Lung (tissue), 12 donors: ENCODE measurements around the gene G6PC2. TPM values are rescaled to one million over a fixed set of nuclear protein-coding genes. Genes with fewer than 3 reads are reported as not detected.
A peak's percentile ranks its signal among the peaks of the same experiment; 100 is the strongest.

ENCODE experiments used
- ATAC-seq: fragments of 200-7000 bp; cut with Tn5 transposase; one replicate; pipeline ENCODE4 v1.9.1; 2020; ENCODE audit warnings: moderate number of reproducible peaks; ENCODE audit not compliant: insufficient read depth, low FRiP score
- DNase-seq, 3 donors: peaks; one replicate each; pipeline ENCODE4 v3.0.0-alpha.2; 2013 to 2017
- H3K27ac ChIP-seq, 2 donors: one replicate each; pipeline ENCODE4 v1.5.1; 2013; ENCODE audit warnings: mild to moderate bottlenecking in 2 of 2, moderate library complexity in 2 of 2, control low read depth in 1 of 2, inconsistent platforms in 1 of 2, low read depth in 1 of 2, low read length in 1 of 2
- H3K27me3 ChIP-seq, 3 donors: one replicate each; pipeline ENCODE4 v1.5.1; 2013; ENCODE audit warnings: low read length in 2 of 3; ENCODE audit not compliant: control insufficient read depth in 3 of 3, insufficient read depth in 3 of 3
- H3K36me3 ChIP-seq, 4 donors: one replicate each; pipeline ENCODE4 v1.5.1; 2013; ENCODE audit warnings: low read length in 4 of 4, mild to moderate bottlenecking in 1 of 4, moderate library complexity in 1 of 4; ENCODE audit not compliant: control insufficient read depth in 4 of 4, insufficient read depth in 4 of 4
- H3K4me1 ChIP-seq, 5 donors: one replicate each; pipeline ENCODE4 v1.5.1; 2013; ENCODE audit warnings: low read length in 5 of 5, mild to moderate bottlenecking in 2 of 5, moderate library complexity in 1 of 5; ENCODE audit not compliant: control insufficient read depth in 5 of 5, insufficient read depth in 5 of 5
- H3K4me3 ChIP-seq: one replicate; pipeline ENCODE4 v1.5.1; 2013; ENCODE audit warnings: mild to moderate bottlenecking, control low read depth, moderate library complexity
- H3K9ac ChIP-seq, 2 donors: one replicate each; pipeline ENCODE4 v1.5.1; 2013; ENCODE audit warnings: low read length in 2 of 2, control low read depth in 1 of 2; ENCODE audit not compliant: insufficient read depth in 1 of 2
- H3K9me3 ChIP-seq, 4 donors: one replicate each; pipeline ENCODE4 v1.5.1; 2013; ENCODE audit warnings: low read length in 3 of 4, mild to moderate bottlenecking in 1 of 4, moderate library complexity in 1 of 4; ENCODE audit not compliant: control insufficient read depth in 4 of 4, insufficient read depth in 3 of 4
- WGBS, 2 donors: extraction: QIAGEN DNeasy Blood & Tissue Kit; methylation state at CpG; one replicate each; pipeline ENCODE4 v1.1.7; 2013; 5-methylcytosine and 5-hydroxymethylcytosine counted together
- polyA plus RNA-seq, 2 donors: library from polyadenylated mRNA; stranded (reverse); fragments of 200-250 nt; gene quantifications; one replicate each; pipeline ENCODE4 v1.2.1, GENCODE V29; 2013
- total RNA-seq, 2 donors: library from RNA; depleted of rRNA in 1 of 2; stranded (reverse); fragments of >200 nt in 1 of 2; gene quantifications; one replicate each; pipeline ENCODE4 v1.2.1, GENCODE V29; 2014 to 2021
- TF ChIP-seq, protein P1 (sequence below): IDR thresholded peaks from 2 replicates; pipeline ENCODE4 v1.5.1; 2012; ENCODE audit warnings: mild to moderate bottlenecking; ENCODE audit errors: control extremely low read depth, extremely low read depth
- donor health status: control.
- donor health status: control.
- donor health status: Bipolar disorder and iron deficiency.
- donor health status: healthy.
- donor health status: DM: yes; HTN: yes; CAD: no.

The G6PC2 gene
- total and polyA plus RNA-seq, 4 donors, result 0.01 to 0.37 (median 0.08) TPM; not detected in 1

- no peak overlapping the region for H3K4me3 ChIP-seq
- no peak overlapping the region for H3K9ac ChIP-seq
- ATAC-seq (no peak), DNase-seq (no peak)
- H3K9me3 ChIP-seq, result no peaks in the 10 kb centered on the region
- peaks cover 0 to 8% (median 6%) of the 10 kb centered on the region in 3 donors for H3K27me3 ChIP-seq
- TF ChIP-seq, protein P1, sequence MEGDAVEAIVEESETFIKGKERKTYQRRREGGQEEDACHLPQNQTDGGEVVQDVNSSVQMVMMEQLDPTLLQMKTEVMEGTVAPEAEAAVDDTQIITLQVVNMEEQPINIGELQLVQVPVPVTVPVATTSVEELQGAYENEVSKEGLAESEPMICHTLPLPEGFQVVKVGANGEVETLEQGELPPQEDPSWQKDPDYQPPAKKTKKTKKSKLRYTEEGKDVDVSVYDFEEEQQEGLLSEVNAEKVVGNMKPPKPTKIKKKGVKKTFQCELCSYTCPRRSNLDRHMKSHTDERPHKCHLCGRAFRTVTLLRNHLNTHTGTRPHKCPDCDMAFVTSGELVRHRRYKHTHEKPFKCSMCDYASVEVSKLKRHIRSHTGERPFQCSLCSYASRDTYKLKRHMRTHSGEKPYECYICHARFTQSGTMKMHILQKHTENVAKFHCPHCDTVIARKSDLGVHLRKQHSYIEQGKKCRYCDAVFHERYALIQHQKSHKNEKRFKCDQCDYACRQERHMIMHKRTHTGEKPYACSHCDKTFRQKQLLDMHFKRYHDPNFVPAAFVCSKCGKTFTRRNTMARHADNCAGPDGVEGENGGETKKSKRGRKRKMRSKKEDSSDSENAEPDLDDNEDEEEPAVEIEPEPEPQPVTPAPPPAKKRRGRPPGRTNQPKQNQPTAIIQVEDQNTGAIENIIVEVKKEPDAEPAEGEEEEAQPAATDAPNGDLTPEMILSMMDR, result no peak
- no peaks in the 10 kb centered on the region for H3K4me1 ChIP-seq
- 89 to 93% methylated on average over 8 of the region's 8 CpGs for WGBS, 2 donors
- H3K36me3 ChIP-seq, result no peaks in the 10 kb centered on the region
- no peak overlapping the region for H3K27ac ChIP-seq
Measured at GRCh38 chr2:168907940-168908662, 7.0 kb downstream of the G6PC2 start.

- DNase-seq, result no peak
- no peaks in the 10 kb centered on the region for H3K36me3 ChIP-seq
- peaks cover 0 to 10% (median 8%) of the 10 kb centered on the region in 3 donors for H3K27me3 ChIP-seq
- H3K4me1 ChIP-seq, result no peaks in the 10 kb centered on the region
- no peak for ATAC-seq
- no peak overlapping the region for H3K27ac ChIP-seq
- H3K9ac ChIP-seq, result no peak overlapping the region
- WGBS, 2 donors, result 79 to 89% methylated on average over 5 of the region's 5 CpGs
- H3K9me3 ChIP-seq, result no peaks in the 10 kb centered on the region
- no peak overlapping the region for H3K4me3 ChIP-seq
- TF ChIP-seq, protein P1, result no peak
Measured at GRCh38 chr2:168910330-168910729, 9.2 kb downstream of the G6PC2 start.

- peaks cover 0 to 10% (median 8%) of the 10 kb centered on the region in 3 donors for H3K27me3 ChIP-seq
- H3K9me3 ChIP-seq, result no peaks in the 10 kb centered on the region
- no peaks in the 10 kb centered on the region for H3K4me1 ChIP-seq
- TF ChIP-seq, protein P1, result no peak
- peak overlapping the region in 1 of 2 donors; percentile 35 for H3K9ac ChIP-seq
- no peak for ATAC-seq
- no peak for DNase-seq
- H3K36me3 ChIP-seq, result no peaks in the 10 kb centered on the region
- 61 to 65% methylated on average over 6 of the region's 6 CpGs for WGBS, 2 donors
- H3K27ac ChIP-seq, result no peak overlapping the region
- no peak overlapping the region for H3K4me3 ChIP-seq
Measured at GRCh38 chr2:168912466-168912865, 11.4 kb downstream of the G6PC2 start.

DNA sequence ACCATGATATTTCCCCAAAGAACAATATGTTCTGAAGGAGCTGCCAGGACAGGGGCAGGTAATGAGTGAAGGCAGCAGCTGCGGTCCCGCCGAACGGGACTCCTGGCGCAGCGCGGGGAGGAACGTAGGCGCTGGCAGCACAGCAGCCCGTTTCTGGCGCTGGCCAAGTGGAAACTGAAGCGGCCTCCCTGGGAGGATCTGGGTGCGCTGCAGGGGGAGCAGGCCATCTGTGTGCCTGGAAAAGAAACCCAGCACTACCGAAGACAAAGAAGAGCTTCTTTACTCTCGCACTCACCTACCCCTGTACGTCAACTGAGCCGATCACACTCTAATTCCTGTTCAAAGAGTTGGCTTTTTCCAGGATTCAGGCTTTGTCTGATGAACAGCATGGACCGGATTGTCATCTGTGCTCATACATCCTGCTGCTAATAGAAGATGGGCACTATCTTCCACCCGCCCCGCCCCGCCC lies 11.8 kb downstream of the G6PC2 start:
- H3K4me1 ChIP-seq, result no peaks in the 10 kb centered on the region
- peaks cover 0 to 10% (median 8%) of the 10 kb centered on the region in 3 donors for H3K27me3 ChIP-seq
- ATAC-seq (no peak), DNase-seq (peak; percentile 25 to 27 (median 26))
- H3K27ac ChIP-seq, result no peak overlapping the region
- TF ChIP-seq, protein P1, result no peak
- no peaks in the 10 kb centered on the region for H3K36me3 ChIP-seq
- H3K9ac ChIP-seq, result peak overlapping the region in 1 of 2 donors; percentile 35
- no peak overlapping the region for H3K4me3 ChIP-seq
- no peaks in the 10 kb centered on the region for H3K9me3 ChIP-seq
- WGBS, 2 donors, result 23 to 41% methylated on average over 21 of the region's 21 CpGs
